A673 (cell line): Measurements from ENCODE around the gene MAP3K8. TPM values are rescaled to one million over a fixed set of nuclear protein-coding genes. Genes with fewer than 3 reads are reported as not detected.

Source experiments
- BruUV-seq: library from RNA; stranded (reverse); fragments of 400-500 nt; replicated peaks from 2 replicates; lab custom pipeline; 2021; lab: Mats Ljungman, UMichigan
- CTCF ChIA-PET: fragments of 300-600 bp; sonication (Branson Sonifier 250); formaldehyde crosslinking; loops from one replicate; lab custom pipeline; 2022; ENCODE audit warnings: antibody characterized with exemption; lab: Charles Lee
- POLR2A ChIA-PET: fragments of 300-600 bp; sonication (Branson Sonifier 250); formaldehyde crosslinking; loops from one replicate; lab custom pipeline; 2022; ENCODE audit warnings: antibody characterized with exemption; ENCODE audit not compliant: low non-redundant PET; lab: Charles Lee
- DNase-seq: peaks from one replicate; pipeline ENCODE4 v3.0.0-alpha.2; 2015; ENCODE audit warnings: low spot score
- H3K27ac ChIP-seq: fragments of 200-600 bp; sonication (generic); 2 replicates; pipeline ENCODE4 v1.5.1; 2016; ENCODE audit warnings: mixed run types, low read depth, mild to moderate bottlenecking, mixed read lengths, antibody characterized with exemption, low read length; ENCODE audit not compliant: poor library complexity, severe bottlenecking
- H3K27me3 ChIP-seq: fragments of 200-600 bp; sonication (generic); replicated peaks from 2 replicates; pipeline ENCODE4 v1.6.1; 2017; ENCODE audit warnings: mixed run types, low read depth, mild to moderate bottlenecking, mixed read lengths, antibody characterized with exemption, low read length; ENCODE audit not compliant: insufficient read depth, poor library complexity
- H3K36me3 ChIP-seq: fragments of 200-600 bp; sonication (generic); 2 replicates; pipeline ENCODE4 v1.6.1; 2016; ENCODE audit warnings: mixed run types, mild to moderate bottlenecking, mixed read lengths, antibody characterized with exemption, low read length; ENCODE audit not compliant: insufficient read depth, poor library complexity, severe bottlenecking
- H3K4me1 ChIP-seq: fragments of 200-600 bp; sonication (generic); 2 replicates; pipeline ENCODE4 v1.6.1; 2017; ENCODE audit warnings: mixed run types, mild to moderate bottlenecking, mixed read lengths, antibody characterized with exemption, low read length; ENCODE audit not compliant: insufficient read depth, poor library complexity, severe bottlenecking
- H3K4me3 ChIP-seq: fragments of 200-600 bp; sonication (generic); 2 replicates; pipeline ENCODE4 v1.5.1; 2016; ENCODE audit warnings: low read depth, mixed run types, mild to moderate bottlenecking, mixed read lengths, low read length; ENCODE audit not compliant: poor library complexity, severe bottlenecking
- H3K9me3 ChIP-seq: fragments of 200-600 bp; sonication (generic); 2 replicates; pipeline ENCODE4 v1.6.1; 2016; ENCODE audit warnings: mixed run types, low read depth, mild to moderate bottlenecking, mixed read lengths, antibody characterized with exemption, low read length; ENCODE audit not compliant: poor library complexity, severe bottlenecking
- CTCF ChIP-seq: fragments of 300-800, 200-600 bp; sonication (generic); conservative IDR thresholded peaks from 2 replicates; pipeline ENCODE4 v1.5.1; 2017; ENCODE audit warnings: low read depth, mild to moderate bottlenecking, antibody characterized with exemption, low read length, moderate library complexity, mixed read lengths
- EZH2 ChIP-seq: fragments of 200-600 bp; sonication (generic); IDR thresholded peaks from 2 replicates; pipeline ENCODE4 v1.6.1; 2017; ENCODE audit warnings: borderline replicate concordance, low read depth, mild to moderate bottlenecking, mixed read lengths, antibody characterized with exemption, low read length; ENCODE audit not compliant: poor library complexity, severe bottlenecking
- intact Hi-C: fragments of 100-400 bp; cut with micrococcal nuclease; formaldehyde crosslinking; loops from one replicate; pipeline ENCODE4 v1.10.0; 2022; ENCODE audit not compliant: unreplicated experiment
- total RNA-seq: library from RNA; stranded (reverse); gene quantifications from 2 replicates; pipeline ENCODE4 v1.2.3, GENCODE V29; 2021

MAP3K8 gene
- total RNA-seq, 1 experiment from 2014 or later: 4.5 TPM

- no peak for DNase-seq
- Histone ChIP-seq H3K27me3 (no peaks in the 10 kb centered on the region), H3K4me1 (no peaks in the 10 kb centered on the region), H3K4me3 (no peak overlapping the region), H3K9me3 (no peaks in the 10 kb centered on the region), H3K36me3 (peaks cover 8% of the 10 kb centered on the region), H3K27ac (no peak overlapping the region)
- BruUV-seq: no TSS peak
- no peak for TF ChIP-seq CTCF
- TF ChIP-seq EZH2: no peak
- POLR2A ChIA-PET: no interaction called here
- CTCF ChIA-PET: no interaction called here
- intact Hi-C loops: no loop called here
Measured at GRCh38 chr10:30462513-30462912, 28.5 kb downstream of the MAP3K8 start.

- CTCF ChIA-PET: no interaction called here
- Histone ChIP-seq H3K4me1 (no peaks in the 10 kb centered on the region), H3K27ac (no peak overlapping the region), H3K9me3 (no peaks in the 10 kb centered on the region), H3K36me3 (peaks cover 8% of the 10 kb centered on the region), H3K27me3 (no peaks in the 10 kb centered on the region), H3K4me3 (no peak overlapping the region)
- TF ChIP-seq EZH2 (no peak), CTCF (no peak)
- intact Hi-C loops: no loop called here
- POLR2A ChIA-PET: no interaction called here
- DNase-seq: no peak
- no TSS peak for BruUV-seq
Measured at GRCh38 chr10:30463944-30464451, 30.0 kb downstream of the MAP3K8 start.

GRCh38 chr10:30464675-30465074 is 30.7 kb downstream of the MAP3K8 start:
- intact Hi-C loops: no loop called here
- Histone ChIP-seq H3K36me3 (peaks cover 8% of the 10 kb centered on the region), H3K4me1 (no peaks in the 10 kb centered on the region), H3K9me3 (no peaks in the 10 kb centered on the region), H3K27me3 (no peaks in the 10 kb centered on the region), H3K4me3 (no peak overlapping the region), H3K27ac (no peak overlapping the region)
- BruUV-seq: no TSS peak
- TF ChIP-seq EZH2: no peak
- TF ChIP-seq CTCF: no peak
- DNase-seq: no peak
- ChIA-PET POLR2A (no interaction called here), CTCF (interaction anchor here (0.5 kb wide), 1 partner anchor 66 kb away, joined by 8 read pairs; no protein-coding TSS in a partner anchor)
